GM23248 (cell line): ENCODE results near the gene SEMA6B.
"Not testable (repeated sequence)": the region's sequence is repeated elsewhere in the genome, so short reads cannot be mapped to it uniquely, and the experiment has no call there.

Experiments used
- EZH2 ChIP-seq: fragments of 200-600 bp; sonication (generic); IDR thresholded peaks from 2 replicates; pipeline ENCODE4 v1.6.1; 2018; ENCODE audit warnings: antibody characterized with exemption, mild to moderate bottlenecking; ENCODE audit not compliant: insufficient read depth, poor library complexity, severe bottlenecking
- EZH2phosphoT487 ChIP-seq: fragments of 200-600 bp; sonication (generic); IDR thresholded peaks from 2 replicates; pipeline ENCODE4 v1.6.1; 2018; ENCODE audit warnings: antibody characterized with exemption, moderate library complexity, mild to moderate bottlenecking, low read depth; ENCODE audit not compliant: insufficient read depth

DNA sequence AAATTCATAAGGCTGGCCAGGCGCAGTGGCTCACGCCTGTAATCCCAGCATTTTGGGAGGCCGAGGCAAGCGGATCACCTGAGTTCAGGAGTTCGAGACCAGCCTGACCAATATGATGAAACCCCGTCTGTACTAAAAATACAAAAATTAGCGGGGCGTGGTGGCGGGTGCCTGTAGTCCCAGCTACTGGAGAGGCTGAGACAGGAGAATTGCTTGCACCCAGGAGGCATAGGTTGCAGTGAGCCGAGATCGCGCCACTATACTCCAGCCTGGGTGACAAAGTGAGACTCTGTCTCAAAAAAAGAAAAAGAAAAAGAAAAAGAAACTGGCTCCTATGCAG lies 17.7 kb downstream of the SEMA6B start:
- not testable (repeated sequence) for TF ChIP-seq EZH2, EZH2phosphoT487
